Mucosa of stomach (tissue), 1 donor: ENCODE results near the gene FLNA.
"Not testable (repeated sequence)": the region's sequence is repeated elsewhere in the genome, so short reads cannot be mapped to it uniquely, and the experiment has no call there.

Source experiments
- H3K27me3 ChIP-seq: one replicate; pipeline ENCODE4 v1.7.0; 2013; ENCODE audit warnings: mild to moderate bottlenecking, low read length; ENCODE audit not compliant: control insufficient read depth, insufficient read depth
- H3K36me3 ChIP-seq: one replicate; pipeline ENCODE4 v1.7.0; 2013; ENCODE audit warnings: low read length; ENCODE audit not compliant: control insufficient read depth, insufficient read depth
- H3K4me1 ChIP-seq: one replicate; pipeline ENCODE4 v1.7.0; 2013; ENCODE audit warnings: mild to moderate bottlenecking, low read length; ENCODE audit not compliant: control insufficient read depth, insufficient read depth
- H3K4me3 ChIP-seq: one replicate; pipeline ENCODE4 v1.7.0; 2013; ENCODE audit warnings: low read length
- H3K9ac ChIP-seq: one replicate; pipeline ENCODE4 v1.7.0; 2013; ENCODE audit warnings: mild to moderate bottlenecking, low read length, moderate library complexity
- H3K9me3 ChIP-seq: one replicate; pipeline ENCODE4 v1.7.0; 2013; ENCODE audit warnings: mild to moderate bottlenecking, low read length, moderate library complexity; ENCODE audit not compliant: control insufficient read depth
- donor health status: Pancreatic carcinoma.

FLNA gene

DNA sequence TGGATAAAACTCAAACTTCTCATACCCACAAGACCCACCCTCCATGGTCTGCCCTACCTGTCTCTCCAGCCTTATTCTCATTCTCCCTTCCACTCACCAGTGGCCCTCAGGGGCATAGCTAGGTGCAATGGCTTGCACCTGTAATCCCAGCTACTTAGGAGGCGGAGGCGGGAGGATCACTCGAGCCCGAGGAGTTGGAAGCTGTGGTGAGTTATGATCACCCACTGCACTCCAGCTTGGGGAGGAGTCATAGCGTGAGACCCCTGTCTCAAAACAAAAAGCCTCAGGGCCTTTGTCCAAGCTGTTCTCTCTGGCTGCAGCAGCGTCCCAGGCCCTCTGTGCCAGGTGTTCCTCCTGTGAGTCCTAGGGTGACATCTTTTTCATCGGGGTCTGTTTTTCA, 62.3 kb downstream of the FLNA start:
- Histone ChIP-seq H3K27me3 (no peaks in the 10 kb centered on the region), H3K36me3 (no peaks in the 10 kb centered on the region), H3K9ac (no peak overlapping the region), H3K9me3 (no peaks in the 10 kb centered on the region), H3K4me3 (no peak overlapping the region), H3K4me1 (no peaks in the 10 kb centered on the region)

DNA sequence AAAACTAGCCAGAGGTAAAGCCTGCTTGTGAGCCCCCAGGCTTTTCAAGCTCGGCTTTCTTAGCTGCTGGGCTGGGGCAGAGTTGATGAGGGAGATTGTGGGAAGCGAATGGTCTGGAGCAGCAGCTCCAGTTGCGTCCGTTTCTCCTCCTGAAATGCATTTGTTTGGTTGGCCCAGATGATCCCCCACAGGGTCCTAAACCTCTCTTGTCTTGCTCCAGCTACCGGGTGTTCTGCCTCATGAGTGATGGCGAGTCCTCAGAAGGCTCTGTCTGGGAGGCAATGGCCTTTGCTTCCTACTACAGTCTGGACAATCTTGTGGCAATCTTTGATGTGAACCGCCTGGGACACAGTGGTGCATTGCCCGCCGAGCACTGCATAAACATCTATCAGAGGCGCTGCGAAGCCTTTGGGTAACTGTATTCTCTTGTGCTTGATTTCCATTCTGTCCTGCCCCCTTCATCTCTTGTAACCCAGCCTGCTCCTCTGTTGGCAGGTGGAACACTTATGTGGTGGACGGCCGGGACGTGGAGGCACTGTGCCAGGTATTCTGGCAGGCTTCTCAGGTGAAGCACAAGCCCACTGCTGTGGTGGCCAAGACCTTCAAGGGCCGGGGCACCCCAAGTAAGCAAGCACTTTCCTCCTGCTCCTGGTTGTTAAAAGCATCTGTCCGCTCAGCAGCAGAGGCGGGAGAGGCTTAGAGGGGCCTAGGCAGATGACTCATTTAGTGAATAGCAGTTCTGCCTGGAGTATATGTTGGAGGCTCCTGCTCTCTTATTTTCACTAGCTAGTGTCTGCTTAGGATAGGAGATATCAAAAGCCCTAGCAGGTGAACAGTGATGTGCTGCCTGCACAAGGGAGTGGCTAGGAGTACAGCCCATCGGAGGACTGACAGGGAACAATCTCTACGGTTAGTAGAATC, 63.6 kb downstream of the FLNA start:
- no peaks in the 10 kb centered on the region for H3K36me3 ChIP-seq
- H3K9ac ChIP-seq, result no peak overlapping the region
- H3K4me3 ChIP-seq, result no peak overlapping the region
- no peaks in the 10 kb centered on the region for H3K9me3 ChIP-seq
- no peaks in the 10 kb centered on the region for H3K4me1 ChIP-seq
- H3K27me3 ChIP-seq, result no peaks in the 10 kb centered on the region

DNA sequence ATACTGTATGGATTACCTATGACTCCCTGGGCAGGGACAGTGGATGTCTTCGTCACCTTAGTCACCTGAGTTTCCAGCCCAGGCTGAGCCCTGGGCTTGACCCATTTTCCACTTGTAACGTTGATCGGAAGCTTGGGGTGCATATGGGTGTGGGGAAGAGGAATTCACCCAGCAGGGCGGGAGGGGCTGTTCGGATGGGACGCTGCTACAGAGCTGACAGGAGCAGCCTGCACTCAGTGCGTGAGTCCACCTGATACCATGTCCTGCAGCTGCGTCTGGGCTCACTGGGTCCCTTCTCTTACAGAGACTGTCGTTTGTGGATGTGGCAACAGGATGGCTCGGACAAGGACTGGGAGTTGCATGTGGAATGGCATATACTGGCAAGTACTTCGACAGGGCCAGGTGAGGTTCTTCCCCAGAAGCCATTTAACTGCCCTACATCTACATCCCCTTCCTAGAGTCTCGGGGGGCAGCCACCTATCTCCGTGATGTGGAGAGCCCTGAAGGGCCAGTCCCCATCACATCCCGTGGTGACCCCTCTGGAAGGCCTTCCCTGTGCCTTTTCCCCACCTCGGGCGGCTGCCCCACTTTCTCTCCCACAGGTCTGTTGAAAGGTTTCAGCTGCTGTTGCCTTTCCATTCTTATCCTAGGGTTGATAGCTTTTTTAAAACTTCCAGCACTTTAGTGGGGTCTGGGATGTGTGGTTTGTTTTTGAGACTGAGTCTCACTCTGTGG, 65.2 kb downstream of the FLNA start:
- Histone ChIP-seq H3K4me1 (no peaks in the 10 kb centered on the region), H3K4me3 (no peak overlapping the region), H3K27me3 (no peaks in the 10 kb centered on the region), H3K9me3 (no peaks in the 10 kb centered on the region), H3K9ac (no peak overlapping the region), H3K36me3 (no peaks in the 10 kb centered on the region)

DNA sequence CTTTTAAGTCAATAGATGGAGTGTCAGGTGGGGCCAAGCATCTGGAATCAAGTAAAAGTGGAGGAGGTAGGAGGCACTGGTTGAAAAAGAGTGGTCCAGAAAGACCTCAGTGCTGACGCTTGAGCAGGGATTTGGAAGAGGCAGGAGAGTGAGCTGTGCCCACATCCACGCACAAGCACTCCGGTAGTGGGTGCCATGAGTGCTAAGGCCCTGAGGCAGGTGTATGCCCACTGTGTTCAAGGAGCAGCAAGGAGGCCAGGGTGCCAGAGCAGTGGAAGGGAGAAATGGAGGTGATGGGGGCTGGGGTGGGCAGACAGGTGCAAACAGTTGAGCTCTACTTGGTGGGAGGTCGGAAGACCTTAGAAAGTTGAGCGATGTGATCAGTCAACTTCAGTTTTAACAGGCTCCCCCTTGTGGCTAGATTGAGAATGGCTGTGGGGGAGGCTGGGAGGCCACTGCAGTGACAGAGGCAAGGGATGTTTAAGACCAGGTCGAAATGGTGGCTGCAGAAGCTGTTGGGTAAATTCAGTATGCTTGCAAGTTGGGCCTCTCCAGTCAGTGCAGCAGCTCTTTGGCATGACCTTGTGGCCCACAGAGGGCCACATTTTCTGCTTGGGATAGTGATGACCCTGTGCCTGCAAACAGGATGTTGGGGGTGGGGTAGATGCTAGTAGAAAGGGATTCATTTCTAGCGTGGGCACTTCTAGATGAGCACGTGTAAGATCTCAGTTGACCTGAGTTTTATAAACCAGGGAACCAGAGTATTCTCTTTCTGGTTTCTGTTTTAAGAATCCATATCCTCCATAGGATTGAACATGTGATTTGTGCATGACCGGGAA, 66.1 kb downstream of the FLNA start:
- no peak overlapping the region for H3K9ac ChIP-seq
- H3K4me1 ChIP-seq, result no peaks in the 10 kb centered on the region
- H3K9me3 ChIP-seq, result no peaks in the 10 kb centered on the region
- H3K27me3 ChIP-seq, result no peaks in the 10 kb centered on the region
- no peak overlapping the region for H3K4me3 ChIP-seq
- no peaks in the 10 kb centered on the region for H3K36me3 ChIP-seq

DNA sequence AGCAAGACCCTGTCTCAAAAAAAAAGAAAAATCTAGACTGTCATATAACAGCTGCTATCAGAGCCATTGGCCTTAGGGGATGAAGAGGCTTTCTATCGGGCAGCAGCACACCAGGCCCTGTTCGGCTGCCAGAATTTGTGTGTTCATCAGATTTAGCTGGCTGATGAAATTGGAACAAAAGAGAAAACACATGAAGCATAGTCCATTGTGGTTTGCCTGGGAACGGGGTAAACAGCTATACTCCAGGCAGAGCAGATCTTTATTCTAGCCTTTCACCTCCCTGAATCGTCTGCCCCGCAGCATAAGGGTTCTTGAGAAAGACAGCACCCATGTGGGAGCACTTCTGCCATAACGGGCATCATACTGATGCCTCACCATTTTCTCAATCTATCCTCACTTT, 67.2 kb downstream of the FLNA start:
- Histone ChIP-seq H3K9ac (no peak overlapping the region), H3K27me3 (no peaks in the 10 kb centered on the region), H3K36me3 (no peaks in the 10 kb centered on the region), H3K9me3 (no peaks in the 10 kb centered on the region), H3K4me3 (no peak overlapping the region), H3K4me1 (no peaks in the 10 kb centered on the region)

DNA sequence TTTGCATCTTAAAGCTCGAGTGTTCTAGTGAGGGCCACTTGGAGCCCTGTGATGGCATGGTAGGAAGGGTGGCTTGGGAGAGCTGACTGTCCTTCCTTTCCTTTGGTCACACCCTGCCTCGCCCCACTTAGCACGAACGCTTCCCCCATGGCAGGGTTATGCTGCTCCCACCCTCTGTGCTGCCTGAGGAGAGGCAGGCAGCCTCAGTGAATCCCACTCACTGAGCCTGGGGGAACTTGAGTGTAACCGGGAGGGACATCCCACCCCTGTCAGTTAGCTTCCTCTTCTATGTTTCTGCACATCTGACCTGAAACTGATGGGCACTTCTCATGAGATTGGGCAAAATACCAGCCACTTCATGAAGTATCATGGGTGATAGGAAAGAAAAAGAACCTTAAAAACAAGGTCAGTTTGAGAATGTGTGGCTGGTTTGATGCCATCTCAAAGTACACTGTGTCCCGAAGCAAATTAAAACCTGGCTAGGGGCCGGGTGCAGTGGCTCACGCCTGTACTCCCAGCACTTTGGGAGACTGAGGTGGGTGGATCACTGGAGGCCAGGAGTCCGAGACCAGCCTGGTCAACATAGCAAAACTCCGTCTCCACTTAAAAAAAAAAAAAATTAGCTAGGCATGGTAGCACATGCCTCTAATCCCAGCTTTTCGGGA, 68.8 kb downstream of the FLNA start:
- Histone ChIP-seq H3K27me3 (no peaks in the 10 kb centered on the region), H3K9me3 (no peaks in the 10 kb centered on the region), H3K4me1 (no peaks in the 10 kb centered on the region), H3K36me3 (no peaks in the 10 kb centered on the region), H3K9ac (no peak overlapping the region), H3K4me3 (no peak overlapping the region)

DNA sequence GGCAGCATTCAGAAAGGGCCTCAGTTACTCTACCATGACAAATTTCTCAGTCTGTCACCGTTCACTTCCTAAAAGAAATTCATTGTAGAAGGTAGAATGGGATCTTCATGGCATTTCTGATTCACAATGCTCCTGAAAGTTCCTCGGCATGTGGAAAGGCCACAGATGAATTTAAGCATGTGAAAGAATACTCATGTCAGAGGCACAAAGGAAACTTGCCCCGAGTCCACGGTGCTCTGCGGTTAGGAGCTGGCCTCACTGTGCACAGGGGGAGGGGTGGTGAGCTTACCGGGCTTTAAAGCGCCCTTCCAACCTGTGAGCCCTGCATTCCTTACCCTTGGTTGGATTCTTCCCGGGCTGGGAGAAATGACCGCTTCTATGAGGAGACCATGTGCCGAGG, 69.6 kb downstream of the FLNA start:
- Histone ChIP-seq H3K4me1 (no peaks in the 10 kb centered on the region), H3K9me3 (no peaks in the 10 kb centered on the region), H3K27me3 (no peaks in the 10 kb centered on the region), H3K9ac (no peak overlapping the region), H3K4me3 (no peak overlapping the region), H3K36me3 (no peaks in the 10 kb centered on the region)

DNA sequence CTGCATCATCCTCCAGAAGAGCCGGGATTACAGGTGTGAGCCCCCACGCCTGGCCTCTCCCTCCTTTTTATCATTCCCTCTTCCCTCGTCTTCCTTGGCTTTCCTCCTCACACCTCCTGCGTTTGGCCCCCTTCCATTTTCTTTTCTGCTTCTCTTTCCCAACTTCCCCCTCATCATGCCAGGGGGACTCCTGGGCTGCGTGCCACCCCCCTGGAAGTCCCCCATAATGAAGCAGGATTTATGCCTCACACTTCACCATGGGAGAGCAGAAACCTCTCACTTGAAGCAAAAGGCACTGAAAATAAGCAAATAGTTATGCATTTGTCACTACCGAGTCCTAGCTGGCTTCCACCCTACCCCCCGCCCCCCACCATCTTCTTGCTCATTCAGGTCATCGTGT, 71.0 kb downstream of the FLNA start:
- Histone ChIP-seq H3K36me3 (no peaks in the 10 kb centered on the region), H3K27me3 (no peaks in the 10 kb centered on the region), H3K9ac (no peak overlapping the region), H3K4me1 (no peaks in the 10 kb centered on the region), H3K9me3 (no peaks in the 10 kb centered on the region), H3K4me3 (no peak overlapping the region)

DNA sequence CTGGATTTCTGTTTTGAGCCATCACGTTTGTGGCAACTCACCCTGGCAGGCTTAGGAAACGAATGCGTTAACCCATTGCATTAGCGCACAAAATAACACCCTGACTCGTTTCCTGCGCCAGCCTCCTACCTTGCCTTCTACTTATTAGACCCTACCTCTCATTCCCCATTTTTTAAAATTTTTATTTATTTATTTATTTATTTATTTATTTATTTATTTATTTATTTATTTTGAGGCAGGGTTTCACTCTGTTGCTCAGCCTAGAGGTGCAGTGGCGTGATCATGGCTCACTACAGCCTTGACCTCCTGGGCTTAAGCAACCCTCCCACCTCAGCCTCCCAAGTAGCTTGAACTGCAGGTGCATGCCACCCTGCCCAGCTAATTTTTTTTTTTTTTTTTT, 71.4 kb downstream of the FLNA start:
- H3K9ac ChIP-seq, H3K36me3 ChIP-seq, H3K9me3 ChIP-seq, H3K4me1 ChIP-seq, H3K27me3 ChIP-seq, H3K4me3 ChIP-seq: not testable (repeated sequence)

DNA sequence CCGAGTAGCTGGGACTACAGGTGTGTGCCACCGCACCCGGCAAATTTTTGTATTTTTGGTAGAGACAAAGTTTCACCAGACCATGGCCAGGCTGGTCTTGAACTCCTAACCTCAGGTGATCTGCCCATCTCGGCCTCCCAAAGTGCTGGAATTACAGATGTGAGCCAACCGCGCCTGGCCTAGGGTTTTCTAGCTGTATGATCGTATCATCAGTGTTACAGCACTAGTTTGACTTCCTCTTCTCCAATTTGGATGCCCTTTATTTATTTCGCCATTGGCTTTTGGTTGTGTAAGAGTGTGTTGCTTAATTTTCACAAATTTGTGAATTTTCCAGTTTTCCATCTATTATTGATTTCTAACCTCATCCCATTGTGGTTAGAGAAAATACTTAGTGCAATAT, 73.6 kb downstream of the FLNA start:
- Histone ChIP-seq H3K4me1 (no peaks in the 10 kb centered on the region), H3K4me3 (no peak overlapping the region), H3K27me3 (no peaks in the 10 kb centered on the region), H3K36me3 (no peaks in the 10 kb centered on the region), H3K9ac (no peak overlapping the region), H3K9me3 (no peaks in the 10 kb centered on the region)
